ENCODE data around the gene WDFY3. TPM values are rescaled to one million over a fixed set of nuclear protein-coding genes. Genes with fewer than 3 reads are reported as not detected.

Gene WDFY3
- total RNA-seq, 1 experiment from 2014 or later = 39.9 TPM

DNA sequence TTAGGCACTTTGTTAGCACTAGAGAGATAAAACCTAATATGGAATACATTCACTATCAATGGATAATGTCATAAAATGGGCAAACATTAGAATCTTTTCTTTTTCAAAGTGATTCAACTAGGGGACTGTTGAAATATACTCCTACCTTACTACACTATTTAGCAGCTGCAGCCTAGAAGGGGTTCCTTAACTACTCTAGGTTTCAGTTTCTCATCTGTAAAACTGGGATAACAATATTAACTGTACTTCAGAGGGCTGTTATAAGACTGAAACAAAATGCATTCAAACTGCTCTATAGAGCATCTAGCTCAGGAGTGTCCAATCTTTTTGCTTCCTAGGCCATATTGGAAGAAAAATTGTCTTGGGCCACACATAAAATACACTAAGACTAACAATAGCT is 236.1 kb downstream of the WDFY3 start:
- Histone ChIP-seq H3K27ac (ENCODE audit: low read depth, low read length) (no peak overlapping the region), H3K9me2 (ENCODE audit: insufficient read depth) (no peaks in the 10 kb centered on the region), H3K4me3 (replicated peaks in 1 of 2; ENCODE audit: low read depth in 1 of 2, low read length in 2 of 2) (no peak overlapping the region), H3K4me1 (ENCODE audit: control insufficient read depth in 1 of 2, insufficient read depth in 2 of 2, low read length in 2 of 2) (no peaks in the 10 kb centered on the region), H3K27me3 (ENCODE audit: insufficient read depth, low read length) (no peaks in the 10 kb centered on the region), H4K20me1 (ENCODE audit: insufficient read depth) (no peaks in the 10 kb centered on the region), H3K4me2 (ENCODE audit: low read length) (no peak overlapping the region), H3K9me3 (ENCODE audit: control insufficient read depth in 1 of 2, insufficient read depth in 1 of 2, low read depth in 1 of 2, low read length in 2 of 2) (no peaks in the 10 kb centered on the region), H2AFZ (ENCODE audit: low read depth, low read length, poor library complexity, severe bottlenecking) (no peak overlapping the region), H3K79me2 (ENCODE audit: insufficient read depth, low read length) (no peaks in the 10 kb centered on the region), H3K36me3 (ENCODE audit: control insufficient read depth in 1 of 2, insufficient read depth in 2 of 2, low read length in 2 of 2) (no peaks in the 10 kb centered on the region; a peak in 1 of 4 replicates), H3K9ac (ENCODE audit: low read length) (no peak overlapping the region)
- POLR2A ChIA-PET = no interaction called here
- no peak for DNase-seq (ENCODE audit: low read depth, low spot score)
- BruUV-seq (replicated peaks) = no TSS peak
- TF ChIP-seq SIN3A (IDR thresholded peaks at IDR 0.05; ENCODE audit: low read depth) (no peak), CEBPB (IDR thresholded peaks at IDR 0.05; ENCODE audit: low read depth) (no peak), ZFX (IDR thresholded peaks at IDR 0.05) (no peak), EZH2 (IDR thresholded peaks at IDR 0.05) (no peak)
- CTCF ChIA-PET = interaction anchor here (1.3 kb wide), 1 partner anchor 11 kb away, joined by 3 read pairs; no protein-coding TSS in a partner anchor
- no peak for ATAC-seq
- RAD21 ChIA-PET (ENCODE audit: low non-redundant PET in 1 of 2, low total read pairs in 2 of 2, uncharacterized antibody in 2 of 2, unreplicated experiment in 2 of 2) = no interaction called here
- intact Hi-C loops (cut with micrococcal nuclease) = no loop called here

DNA sequence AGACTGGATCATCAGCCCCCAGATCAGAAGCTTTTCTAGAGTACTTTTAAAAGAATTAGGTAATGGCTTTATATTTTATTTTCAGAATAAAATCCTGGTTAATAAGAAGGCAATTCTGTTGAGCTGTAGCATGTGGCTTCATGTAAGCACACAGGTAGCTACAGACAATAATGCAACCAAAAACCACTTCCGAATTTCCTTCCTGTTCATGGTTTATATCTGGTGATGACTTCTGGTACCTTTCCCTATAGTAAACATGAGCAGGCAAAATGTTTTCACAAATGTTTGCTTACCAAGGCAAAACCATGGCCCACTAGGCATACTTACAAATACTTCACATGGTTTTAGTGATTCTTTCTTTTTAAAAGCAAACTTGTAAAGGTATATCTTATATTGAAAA is 239.0 kb downstream of the WDFY3 start:
- no peaks in the 10 kb centered on the region for H3K4me1 ChIP-seq (ENCODE audit: control insufficient read depth in 1 of 2, insufficient read depth in 2 of 2, low read length in 2 of 2)
- no peaks in the 10 kb centered on the region; a peak in 1 of 4 replicates for H3K36me3 ChIP-seq (ENCODE audit: control insufficient read depth in 1 of 2, insufficient read depth in 2 of 2, low read length in 2 of 2)
- H3K9me3 ChIP-seq (ENCODE audit: control insufficient read depth in 1 of 2, insufficient read depth in 1 of 2, low read depth in 1 of 2, low read length in 2 of 2) = no peaks in the 10 kb centered on the region
- no peaks in the 10 kb centered on the region for H3K79me2 ChIP-seq (ENCODE audit: insufficient read depth, low read length)
- no peaks in the 10 kb centered on the region for H3K27me3 ChIP-seq (ENCODE audit: insufficient read depth, low read length)
- no peak overlapping the region for H3K4me3 ChIP-seq (replicated peaks in 1 of 2; ENCODE audit: low read depth in 1 of 2, low read length in 2 of 2)
- no peak for ATAC-seq
- ChIA-PET RAD21 (ENCODE audit: low non-redundant PET in 1 of 2, low total read pairs in 2 of 2, uncharacterized antibody in 2 of 2, unreplicated experiment in 2 of 2) (no interaction called here), POLR2A (no interaction called here), CTCF (no interaction called here)
- no TSS peak for BruUV-seq (replicated peaks)
- H3K9ac ChIP-seq (ENCODE audit: low read length) = no peak overlapping the region
- no peaks in the 10 kb centered on the region for H3K9me2 ChIP-seq (ENCODE audit: insufficient read depth)
- no peak overlapping the region for H2AFZ ChIP-seq (ENCODE audit: low read depth, low read length, poor library complexity, severe bottlenecking)
- H4K20me1 ChIP-seq (ENCODE audit: insufficient read depth) = no peaks in the 10 kb centered on the region
- no peak overlapping the region for H3K27ac ChIP-seq (ENCODE audit: low read depth, low read length)
- no peak for DNase-seq (ENCODE audit: low read depth, low spot score)
- intact Hi-C loops (cut with micrococcal nuclease) = no loop called here
- TF ChIP-seq EGR1 (IDR thresholded peaks at IDR 0.05; ENCODE audit: low read depth) (no peak), SP1 (IDR thresholded peaks at IDR 0.05; ENCODE audit: low read depth) (no peak)
- no peak overlapping the region for H3K4me2 ChIP-seq (ENCODE audit: low read length)

Measured in HCT116 (cell line).